Upper lobe of left lung (tissue), 6 donors: ENCODE data around the gene CSK. TPM values are rescaled to one million over a fixed set of nuclear protein-coding genes. Genes with fewer than 3 reads are reported as not detected.
A peak's percentile ranks its signal among the peaks of the same experiment; 100 is the strongest.

Source experiments
- ATAC-seq, 2 donors: fragments of 200-7000 bp; cut with Tn5 transposase; one replicate each; pipeline ENCODE4 v1.9.1; 2022; ENCODE audit warnings: mild to moderate bottlenecking in 2 of 2, moderate library complexity in 2 of 2; ENCODE audit not compliant: low FRiP score in 2 of 2
- DNase-seq, 2 donors: peaks; one replicate each; pipeline ENCODE4 v3.0.0-alpha.2; 2019 to 2020
- H3K27ac ChIP-seq, 4 donors: fragments of 200-600 bp; sonication (generic); one replicate each; pipeline ENCODE4 v1.5.1; 2016 to 2019
- H3K27me3 ChIP-seq, 4 donors: fragments of 200-600 bp; sonication (generic); one replicate each; pipeline ENCODE4 v1.5.1; 2017 to 2019
- H3K36me3 ChIP-seq, 4 donors: fragments of 200-600 bp; sonication (generic); one replicate each; pipeline ENCODE4 v1.5.1; 2016 to 2019
- H3K4me1 ChIP-seq, 4 donors: fragments of 200-600 bp; sonication (generic); one replicate each; pipeline ENCODE4 v1.5.1; 2018 to 2019
- H3K4me3 ChIP-seq, 4 donors: fragments of 200-600 bp; sonication (generic); one replicate each; pipeline ENCODE4 v1.5.1; 2017 to 2019; ENCODE audit warnings: mild to moderate bottlenecking in 2 of 4, moderate library complexity in 1 of 4
- H3K9me3 ChIP-seq, 4 donors: fragments of 200-600 bp; sonication (generic); one replicate each; pipeline ENCODE4 v1.5.1; 2018 to 2019
- CTCF ChIP-seq, 6 experiments: fragments of 450-650 bp in 4 of 6; fragments of 200-600 bp in 2 of 6; sonication (generic) in 2 of 6; IDR thresholded peaks; one replicate each; pipeline ENCODE4 v1.5.1; 2016 to 2019; ENCODE audit warnings: antibody characterized with exemption in 6 of 6
- EP300 ChIP-seq, 4 donors: sonication (generic); formaldehyde crosslinking; IDR thresholded peaks; one replicate each; pipeline ENCODE4 v1.5.1; 2017; ENCODE audit warnings: antibody characterized with exemption in 4 of 4, control low read depth in 2 of 4
- POLR2A ChIP-seq, 4 donors: fragments of 450-650 bp; IDR thresholded peaks; one replicate each; pipeline ENCODE4 v1.5.1; 2016 to 2017; ENCODE audit warnings: antibody characterized with exemption in 4 of 4, mild to moderate bottlenecking in 2 of 4
- POLR2AphosphoS5 ChIP-seq, 2 donors: sonication (generic); formaldehyde crosslinking; IDR thresholded peaks; one replicate each; pipeline ENCODE4 v1.5.1; 2017; ENCODE audit warnings: antibody characterized with exemption in 2 of 2
- WGBS, 2 donors: methylation state at CpG; one replicate each; pipeline ENCODE4 v1.1.5; 2017 to 2018; 5-methylcytosine and 5-hydroxymethylcytosine counted together
- total RNA-seq, 6 donors: library from RNA; depleted of rRNA in 4 of 6; stranded (reverse); fragments of >200 nt in 4 of 6; gene quantifications; one replicate each; pipeline versions ENCODE4 v1.1.0 to v1.2.1, GENCODE V29; 2016 to 2021
- donor health status: DM: no; HTN: no; CAD: no; lungs with moderate emphysema.
- donor health status: DM: no; HTN: yes; CAD: no; lungs with severe emphysema.

The CSK gene
- total RNA-seq, 6 donors from 2014 or later = 32.7 to 104 (median 64.8) TPM

- Histone ChIP-seq H3K4me1 (no peaks in the 10 kb centered on the region), H3K27me3 (no peaks in the 10 kb centered on the region), H3K36me3 (no peaks in the 10 kb centered on the region), H3K9me3 (peaks cover 0 to 5% (median 0%) of the 10 kb centered on the region in 4 donors), H3K4me3 (no peak overlapping the region), H3K27ac (no peak overlapping the region)
- 91 to 95% methylated on average over 5 of the region's 5 CpGs for WGBS, 2 donors
- ATAC-seq (no peak), DNase-seq (no peak)
- TF ChIP-seq POLR2AphosphoS5 (IDR thresholded peaks at IDR 0.05) (no peak), EP300 (IDR thresholded peaks at IDR 0.05) (no peak), CTCF (IDR thresholded peaks at IDR 0.05) (no peak), POLR2A (IDR thresholded peaks at IDR 0.05) (no peak)
Observed at GRCh38 chr15:74742422-74742821, 39.5 kb upstream of the CSK start.

GRCh38 chr15:74746389-74746788 is 35.5 kb upstream of the CSK start:
- H3K9me3 ChIP-seq = peaks cover 0 to 5% (median 0%) of the 10 kb centered on the region in 4 donors
- ATAC-seq (no peak), DNase-seq (no peak)
- no peaks in the 10 kb centered on the region for H3K4me1 ChIP-seq
- H3K27ac ChIP-seq = no peak overlapping the region
- no peak for TF ChIP-seq EP300 (IDR thresholded peaks at IDR 0.05)
- TF ChIP-seq CTCF (IDR thresholded peaks at IDR 0.05) = no peak
- no peak for TF ChIP-seq POLR2A (IDR thresholded peaks at IDR 0.05)
- TF ChIP-seq POLR2AphosphoS5 (IDR thresholded peaks at IDR 0.05) = no peak
- H3K36me3 ChIP-seq = no peaks in the 10 kb centered on the region
- no peak overlapping the region for H3K4me3 ChIP-seq
- H3K27me3 ChIP-seq = no peaks in the 10 kb centered on the region
- 68 to 77% methylated on average over 4 of the region's 4 CpGs for WGBS, 2 donors

DNA sequence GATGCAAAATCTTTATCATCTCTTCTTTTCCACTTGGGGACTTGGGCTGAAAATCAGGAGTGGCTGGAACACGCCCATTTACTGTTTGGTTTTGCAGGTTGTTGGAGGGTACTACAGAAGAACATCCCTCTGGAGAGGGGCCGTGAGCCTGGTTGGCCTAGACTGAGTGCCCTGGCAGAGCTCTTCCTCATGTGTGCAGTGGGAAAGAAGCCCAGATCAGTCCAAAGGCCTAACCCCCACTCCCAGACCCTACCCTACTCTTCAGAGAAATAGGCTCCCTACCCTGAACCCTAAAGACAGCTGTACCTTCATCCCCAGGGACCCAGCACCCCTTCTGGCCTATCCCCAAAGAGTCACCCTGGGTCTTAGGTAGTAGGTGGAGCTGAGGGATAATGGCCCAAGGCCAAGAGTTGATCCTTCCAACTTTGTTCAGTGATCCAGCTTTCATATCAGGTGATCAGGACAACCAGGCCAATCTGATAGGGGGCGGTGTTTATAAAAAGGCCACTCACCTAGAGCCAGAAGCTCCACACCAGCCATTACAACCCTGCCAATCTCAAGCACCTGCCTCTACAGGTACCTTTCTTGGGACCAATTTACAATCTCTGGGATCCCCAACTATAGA is 33.4 kb upstream of the CSK start, which contains the start of gene CYP1A2:
Gene CYP1A2 (plus strand): TSS at position 524 of the 625 bp plus-strand sequence. CDS start 894 bp downstream, outside the sequence.
- 72 to 82% methylated on average over 3 of the region's 3 CpGs for WGBS, 2 donors
- Histone ChIP-seq H3K27me3 (no peaks in the 10 kb centered on the region), H3K4me3 (no peak within 1 kb of the TSS), H3K36me3 (no peaks in the 10 kb centered on the region), H3K9me3 (no peaks in the 10 kb centered on the region), H3K27ac (no peak within 1 kb of the TSS), H3K4me1 (no peaks in the 10 kb centered on the region)
- ATAC-seq (no peak), DNase-seq (no peak)
- no peak for TF ChIP-seq CTCF (IDR thresholded peaks at IDR 0.05)
- TF ChIP-seq POLR2AphosphoS5 (IDR thresholded peaks at IDR 0.05) = no peak
- no peak for TF ChIP-seq EP300 (IDR thresholded peaks at IDR 0.05)
- no peak for TF ChIP-seq POLR2A (IDR thresholded peaks at IDR 0.05)

- peak in 1 of 2 donors; percentile 6 for ATAC-seq
- no peaks in the 10 kb centered on the region for H3K4me1 ChIP-seq
Observed at GRCh38 chr15:74749832-74750231, 32.0 kb upstream of the CSK start.

More at GRCh38 chr15:74749832-74750231, 32.0 kb upstream of the CSK start:
- Histone ChIP-seq H3K4me3 (no peak overlapping the region), H3K9me3 (no peaks in the 10 kb centered on the region), H3K27ac (no peak overlapping the region), H3K27me3 (no peaks in the 10 kb centered on the region), H3K36me3 (no peaks in the 10 kb centered on the region)
- WGBS, 2 donors = 90 to 93% methylated on average over 8 to 20 of the region's 20 CpGs
- peak in 1 of 2 donors; percentile 68 for DNase-seq
- TF ChIP-seq EP300 (IDR thresholded peaks at IDR 0.05) (no peak), CTCF (IDR thresholded peaks at IDR 0.05) (no peak), POLR2AphosphoS5 (IDR thresholded peaks at IDR 0.05) (no peak), POLR2A (IDR thresholded peaks at IDR 0.05) (no peak)
